ENCODE data around the gene NAT16.
"Not testable (repeated sequence)": the region's sequence is repeated elsewhere in the genome, so short reads cannot be mapped to it uniquely, and the experiment has no call there.

NAT16 gene

DNA sequence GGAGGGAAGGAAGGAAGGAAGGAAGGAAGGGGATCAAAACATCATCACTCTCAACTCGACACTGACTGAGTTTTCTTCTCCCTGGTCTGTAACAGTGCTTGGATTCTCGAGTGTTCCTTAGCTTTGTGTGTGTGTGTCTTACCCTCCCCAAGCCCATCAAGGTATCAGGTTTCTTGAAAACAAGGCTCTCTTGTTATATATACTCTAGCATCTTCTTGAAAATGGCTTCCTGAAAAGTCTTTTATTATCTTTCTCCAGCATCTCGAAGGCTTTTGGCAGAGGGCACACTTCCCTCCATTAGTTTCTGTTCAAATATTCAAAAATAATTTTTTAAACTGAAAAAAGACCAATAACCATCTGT is 39.8 kb downstream of the NAT16 start:
- no peak overlapping the region for H3K27ac ChIP-seq (ENCODE audit: low read length)
- no peak overlapping the region for H3K4me3 ChIP-seq (ENCODE audit: low read length)
- H3K27me3 ChIP-seq (ENCODE audit: control insufficient read depth, insufficient read depth, low read length) = no peaks in the 10 kb centered on the region
- no peaks in the 10 kb centered on the region for H3K36me3 ChIP-seq (ENCODE audit: control insufficient read depth, low read depth, low read length)
- no peaks in the 10 kb centered on the region for H3K4me1 ChIP-seq (ENCODE audit: control insufficient read depth, low read depth, low read length)
- H3K9me3 ChIP-seq (ENCODE audit: control insufficient read depth, low read depth, low read length) = no peaks in the 10 kb centered on the region
- H3K9ac ChIP-seq (ENCODE audit: low read length) = no peak overlapping the region

DNA sequence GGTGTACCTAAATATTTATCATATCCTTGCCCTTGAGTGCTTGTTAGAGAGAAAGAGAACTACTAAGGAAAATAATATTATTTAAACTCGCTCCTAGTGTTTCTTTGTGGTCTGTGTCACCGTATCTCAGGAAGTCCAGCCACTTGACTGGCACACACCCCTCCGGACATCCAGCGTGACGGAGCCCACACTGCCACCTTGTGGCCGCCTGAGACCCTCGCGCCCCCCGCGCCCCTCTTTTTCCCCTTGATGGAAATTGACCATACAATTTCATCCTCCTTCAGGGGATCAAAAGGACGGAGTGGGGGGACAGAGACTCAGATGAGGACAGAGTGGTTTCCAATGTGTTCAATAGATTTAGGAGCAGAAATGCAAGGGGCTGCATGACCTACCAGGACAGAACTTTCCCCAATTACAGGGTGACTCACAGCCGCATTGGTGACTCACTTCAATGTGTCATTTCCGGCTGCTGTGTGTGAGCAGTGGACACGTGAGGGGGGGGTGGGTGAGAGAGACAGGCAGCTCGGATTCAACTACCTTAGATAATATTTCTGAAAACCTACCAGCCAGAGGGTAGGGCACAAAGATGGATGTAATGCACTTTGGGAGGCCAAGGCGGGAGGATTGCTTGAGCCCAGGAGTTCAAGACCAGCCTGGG is 41.8 kb downstream of the NAT16 start:
- H3K36me3 ChIP-seq (ENCODE audit: control insufficient read depth, low read depth, low read length) = no peaks in the 10 kb centered on the region
- peaks cover 11% of the 10 kb centered on the region for H3K4me1 ChIP-seq (ENCODE audit: control insufficient read depth, low read depth, low read length)
- H3K4me3 ChIP-seq (ENCODE audit: low read length) = no peak overlapping the region
- H3K9me3 ChIP-seq (ENCODE audit: control insufficient read depth, low read depth, low read length) = no peaks in the 10 kb centered on the region
- H3K27me3 ChIP-seq (ENCODE audit: control insufficient read depth, insufficient read depth, low read length) = no peaks in the 10 kb centered on the region
- H3K27ac ChIP-seq (ENCODE audit: low read length) = no peak overlapping the region
- H3K9ac ChIP-seq (ENCODE audit: low read length) = no peak overlapping the region

DNA sequence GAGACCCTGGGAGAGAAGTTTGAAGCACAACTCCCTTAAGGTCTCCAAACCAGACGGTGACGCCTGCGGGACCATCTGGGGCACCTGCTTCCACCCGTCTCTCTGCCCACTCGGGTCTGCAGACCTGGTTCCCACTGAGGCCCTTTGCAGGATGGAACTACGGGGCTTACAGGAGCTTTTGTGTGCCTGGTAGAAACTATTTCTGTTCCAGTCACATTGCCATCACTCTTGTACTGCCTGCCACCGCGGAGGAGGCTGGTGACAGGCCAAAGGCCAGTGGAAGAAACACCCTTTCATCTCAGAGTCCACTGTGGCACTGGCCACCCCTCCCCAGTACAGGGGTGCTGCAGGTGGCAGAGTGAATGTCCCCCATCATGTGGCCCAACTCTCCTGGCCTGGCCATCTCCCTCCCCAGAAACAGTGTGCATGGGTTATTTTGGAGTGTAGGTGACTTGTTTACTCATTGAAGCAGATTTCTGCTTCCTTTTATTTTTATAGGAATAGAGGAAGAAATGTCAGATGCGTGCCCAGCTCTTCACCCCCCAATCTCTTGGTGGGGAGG is 42.4 kb downstream of the NAT16 start:
- Histone ChIP-seq H3K9ac (ENCODE audit: low read length) (no peak overlapping the region), H3K4me3 (ENCODE audit: low read length) (no peak overlapping the region)

DNA sequence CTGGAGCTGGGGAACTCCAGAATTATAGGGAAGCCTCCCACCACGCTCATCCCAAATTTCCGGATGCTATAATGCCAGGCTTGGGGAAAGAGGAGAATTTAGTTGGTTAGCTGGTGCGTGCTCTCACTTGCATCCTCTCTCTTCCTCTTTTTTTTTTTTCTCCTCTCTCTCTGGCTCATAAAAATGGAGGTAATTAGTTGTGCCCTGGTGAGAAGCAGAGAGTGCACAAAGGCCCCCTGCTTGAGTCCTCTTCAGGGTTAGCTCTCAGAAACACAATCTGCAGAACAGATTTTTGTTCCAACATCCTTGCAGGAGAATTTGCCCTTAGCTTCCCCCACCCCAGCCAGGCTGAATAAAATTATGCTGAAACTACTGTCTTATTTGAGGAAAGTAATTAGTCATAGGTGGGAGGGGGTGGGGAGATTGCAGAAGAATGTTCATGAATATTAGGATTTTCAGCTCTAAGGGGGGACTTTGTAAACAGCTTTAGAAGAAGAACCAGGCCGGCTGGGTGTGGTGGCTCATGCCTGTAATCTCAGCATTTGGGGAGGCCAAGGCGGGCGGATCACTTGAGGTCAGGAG is 45.6 kb downstream of the NAT16 start:
- Histone ChIP-seq H3K9ac (ENCODE audit: low read length) (no peak overlapping the region), H3K27me3 (ENCODE audit: control insufficient read depth, insufficient read depth, low read length) (no peaks in the 10 kb centered on the region), H3K9me3 (ENCODE audit: control insufficient read depth, low read depth, low read length) (no peaks in the 10 kb centered on the region), H3K4me1 (ENCODE audit: control insufficient read depth, low read depth, low read length) (peaks cover 11% of the 10 kb centered on the region), H3K27ac (ENCODE audit: low read length) (no peak overlapping the region), H3K4me3 (ENCODE audit: low read length) (peak overlapping the region; percentile 5), H3K36me3 (ENCODE audit: control insufficient read depth, low read depth, low read length) (no peaks in the 10 kb centered on the region)

More for the DNA sequence above, 42.4 kb downstream of the NAT16 start:
- H3K27ac ChIP-seq (ENCODE audit: low read length) = no peak overlapping the region
- no peaks in the 10 kb centered on the region for H3K36me3 ChIP-seq (ENCODE audit: control insufficient read depth, low read depth, low read length)
- H3K4me1 ChIP-seq (ENCODE audit: control insufficient read depth, low read depth, low read length) = peaks cover 11% of the 10 kb centered on the region
- H3K9me3 ChIP-seq (ENCODE audit: control insufficient read depth, low read depth, low read length) = no peaks in the 10 kb centered on the region
- no peaks in the 10 kb centered on the region for H3K27me3 ChIP-seq (ENCODE audit: control insufficient read depth, insufficient read depth, low read length)

DNA sequence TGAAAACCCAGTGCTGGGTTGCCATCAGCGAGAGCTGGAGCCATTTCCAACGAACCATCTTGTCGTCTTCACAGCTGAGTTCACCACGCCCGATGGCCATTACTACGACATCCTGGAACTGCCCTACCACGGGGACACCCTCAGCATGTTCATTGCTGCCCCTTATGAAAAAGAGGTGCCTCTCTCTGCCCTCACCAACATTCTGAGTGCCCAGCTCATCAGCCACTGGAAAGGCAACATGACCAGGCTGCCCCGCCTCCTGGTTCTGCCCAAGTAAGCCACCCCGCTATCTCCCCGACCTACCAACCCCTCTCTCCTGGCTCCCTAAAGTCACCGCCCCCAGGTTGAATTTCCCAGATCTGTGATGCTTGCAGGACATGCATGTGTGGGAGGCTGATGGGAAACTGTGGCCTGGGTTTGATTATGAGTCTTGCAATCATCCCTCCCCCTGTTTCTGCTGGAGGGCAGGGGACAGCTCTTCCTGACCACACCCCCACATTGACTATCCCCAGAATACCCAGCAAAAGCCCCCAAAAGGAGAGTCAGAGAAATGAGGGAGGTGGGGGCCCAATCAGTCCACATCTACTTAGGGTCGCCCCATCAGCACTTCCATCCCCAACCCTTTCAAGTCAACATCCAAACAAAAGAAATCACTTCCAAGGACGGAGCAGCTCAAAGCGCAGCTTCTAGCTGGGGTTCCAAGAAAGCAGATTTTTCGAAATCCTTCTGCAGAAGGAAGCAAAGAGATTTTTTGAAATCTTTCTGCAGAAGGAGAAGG is 46.3 kb downstream of the NAT16 start:
- peaks cover 11% of the 10 kb centered on the region for H3K4me1 ChIP-seq (ENCODE audit: control insufficient read depth, low read depth, low read length)
- H3K27me3 ChIP-seq (ENCODE audit: control insufficient read depth, insufficient read depth, low read length) = no peaks in the 10 kb centered on the region
- H3K4me3 ChIP-seq (ENCODE audit: low read length) = peak overlapping the region; percentile 5
- H3K27ac ChIP-seq (ENCODE audit: low read length) = no peak overlapping the region
- no peaks in the 10 kb centered on the region for H3K9me3 ChIP-seq (ENCODE audit: control insufficient read depth, low read depth, low read length)
- H3K9ac ChIP-seq (ENCODE audit: low read length) = no peak overlapping the region
- no peaks in the 10 kb centered on the region for H3K36me3 ChIP-seq (ENCODE audit: control insufficient read depth, low read depth, low read length)

DNA sequence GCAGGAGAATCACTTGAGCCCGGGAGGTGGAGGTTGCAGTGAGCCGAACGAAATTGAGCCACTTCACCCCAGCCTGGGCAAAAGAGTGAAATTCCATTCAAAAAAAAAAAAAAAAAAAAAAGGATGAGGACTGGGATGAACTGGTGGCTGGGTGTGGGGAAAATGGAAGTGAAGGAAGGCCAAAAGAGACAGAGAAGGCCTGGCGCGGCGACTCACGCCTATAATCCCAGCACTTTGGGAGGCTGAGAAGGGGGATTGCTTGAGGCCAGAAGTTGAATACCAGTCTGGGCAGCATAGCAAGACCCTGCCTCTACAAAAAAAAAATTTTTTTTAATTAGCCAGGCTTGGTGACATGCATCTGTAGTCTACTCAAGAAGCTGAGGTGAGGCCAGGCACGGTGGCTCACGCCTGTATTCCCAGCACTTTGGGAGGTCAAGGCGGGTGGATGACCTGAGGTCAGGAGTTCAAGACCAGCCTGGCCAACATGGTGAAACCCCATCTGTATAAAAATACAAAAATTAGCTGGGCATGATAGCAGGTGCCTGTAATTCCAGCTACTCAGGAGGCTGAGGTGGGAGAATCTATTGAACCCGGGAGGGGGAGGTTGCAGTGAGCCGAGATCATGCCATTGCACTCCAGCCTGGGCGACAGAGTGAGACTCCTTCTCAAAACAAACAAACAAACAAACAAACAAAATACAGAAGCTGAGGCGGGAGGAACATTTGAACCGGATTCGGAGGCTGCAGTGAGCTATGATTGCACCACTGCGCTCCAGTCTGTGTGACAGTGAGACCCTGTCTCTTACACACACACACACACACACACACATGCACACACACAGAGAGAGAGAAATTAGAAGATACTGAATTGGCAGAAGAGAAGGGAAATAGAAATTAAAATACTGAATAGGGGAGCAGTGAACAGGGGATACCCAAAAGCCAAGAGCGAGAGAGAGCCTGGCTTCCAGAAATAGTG is 47.2 kb downstream of the NAT16 start:
- not testable (repeated sequence) for H3K9ac ChIP-seq (ENCODE audit: low read length); H3K36me3 ChIP-seq (ENCODE audit: control insufficient read depth, low read depth, low read length); H3K27me3 ChIP-seq (ENCODE audit: control insufficient read depth, insufficient read depth, low read length); H3K9me3 ChIP-seq (ENCODE audit: control insufficient read depth, low read depth, low read length); H3K27ac ChIP-seq (ENCODE audit: low read length); H3K4me3 ChIP-seq (ENCODE audit: low read length)
- H3K4me1 ChIP-seq (ENCODE audit: control insufficient read depth, low read depth, low read length) = peaks cover 11% of the 10 kb centered on the region

DNA sequence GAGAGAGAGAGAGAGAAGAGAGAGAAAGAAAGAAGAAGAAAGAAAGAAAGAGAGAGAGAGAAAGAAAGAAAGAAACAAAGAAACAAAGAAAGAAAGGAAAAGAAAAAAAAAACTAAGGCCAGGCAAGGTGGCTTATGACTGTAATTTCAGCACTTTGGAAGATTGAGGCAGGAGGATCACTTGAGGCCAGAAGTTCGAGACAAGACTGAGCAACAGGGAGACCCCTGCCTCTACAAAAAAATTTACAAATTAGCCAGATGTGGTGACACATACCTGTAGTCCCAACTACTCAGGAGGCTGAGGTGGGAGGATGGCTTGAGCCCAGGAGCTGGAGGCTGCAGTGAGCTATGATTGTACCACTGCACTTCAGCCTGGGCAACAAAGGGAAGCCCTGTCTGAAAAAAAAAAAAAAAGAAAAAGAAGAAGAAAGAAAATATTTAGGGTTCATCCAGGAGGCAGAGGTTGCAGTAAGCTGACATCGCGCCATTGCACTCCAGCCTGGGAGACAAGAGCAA is 50.4 kb downstream of the NAT16 start:
- H3K4me3 ChIP-seq (ENCODE audit: low read length) = no peak overlapping the region
- H3K27ac ChIP-seq (ENCODE audit: low read length) = no peak overlapping the region
- H3K27me3 ChIP-seq (ENCODE audit: control insufficient read depth, insufficient read depth, low read length) = peaks cover 5% of the 10 kb centered on the region
- no peak overlapping the region for H3K9ac ChIP-seq (ENCODE audit: low read length)
- H3K4me1 ChIP-seq (ENCODE audit: control insufficient read depth, low read depth, low read length) = peaks cover 23% of the 10 kb centered on the region
- H3K9me3 ChIP-seq (ENCODE audit: control insufficient read depth, low read depth, low read length) = no peaks in the 10 kb centered on the region
- H3K36me3 ChIP-seq (ENCODE audit: control insufficient read depth, low read depth, low read length) = no peaks in the 10 kb centered on the region

DNA sequence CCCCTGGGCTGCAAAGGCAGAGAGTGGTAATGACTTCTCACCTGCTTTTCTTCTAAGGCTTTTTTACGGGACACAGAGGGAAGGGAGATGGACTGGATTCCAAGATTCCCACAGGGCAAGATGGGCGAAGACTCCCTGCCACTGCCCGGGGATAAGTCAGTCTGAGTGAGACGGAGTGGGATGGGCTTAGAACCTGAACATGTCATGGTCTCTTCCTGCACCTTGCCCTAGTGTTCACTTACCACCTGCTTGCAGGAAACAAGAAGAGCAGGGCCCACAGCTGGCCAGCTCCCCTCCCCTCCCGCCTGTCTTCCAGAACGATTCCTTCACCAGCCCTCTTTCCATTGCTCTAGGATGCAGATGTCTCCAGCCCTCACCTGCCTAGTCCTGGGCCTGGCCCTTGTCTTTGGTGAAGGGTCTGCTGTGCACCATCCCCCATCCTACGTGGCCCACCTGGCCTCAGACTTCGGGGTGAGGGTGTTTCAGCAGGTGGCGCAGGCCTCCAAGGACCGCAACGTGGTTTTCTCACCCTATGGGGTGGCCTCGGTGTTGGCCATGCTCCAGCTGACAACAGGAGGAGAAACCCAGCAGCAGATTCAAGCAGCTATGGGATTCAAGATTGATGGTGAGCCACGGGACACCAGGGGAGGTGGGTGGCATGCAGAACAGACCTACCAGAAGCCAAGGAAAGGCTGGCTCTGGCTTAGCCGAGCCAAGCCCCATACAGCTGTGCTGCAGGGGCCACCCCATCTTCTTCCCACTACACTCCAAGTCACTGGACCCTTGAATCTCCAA is 51.9 kb downstream of the NAT16 start:
- H3K4me3 ChIP-seq (ENCODE audit: low read length) = no peak overlapping the region
- H3K27me3 ChIP-seq (ENCODE audit: control insufficient read depth, insufficient read depth, low read length) = peaks cover 5% of the 10 kb centered on the region
- H3K27ac ChIP-seq (ENCODE audit: low read length) = no peak overlapping the region
- H3K4me1 ChIP-seq (ENCODE audit: control insufficient read depth, low read depth, low read length) = peaks cover 14% of the 10 kb centered on the region
- no peaks in the 10 kb centered on the region for H3K9me3 ChIP-seq (ENCODE audit: control insufficient read depth, low read depth, low read length)
- no peak overlapping the region for H3K9ac ChIP-seq (ENCODE audit: low read length)
- no peaks in the 10 kb centered on the region for H3K36me3 ChIP-seq (ENCODE audit: control insufficient read depth, low read depth, low read length)

DNA sequence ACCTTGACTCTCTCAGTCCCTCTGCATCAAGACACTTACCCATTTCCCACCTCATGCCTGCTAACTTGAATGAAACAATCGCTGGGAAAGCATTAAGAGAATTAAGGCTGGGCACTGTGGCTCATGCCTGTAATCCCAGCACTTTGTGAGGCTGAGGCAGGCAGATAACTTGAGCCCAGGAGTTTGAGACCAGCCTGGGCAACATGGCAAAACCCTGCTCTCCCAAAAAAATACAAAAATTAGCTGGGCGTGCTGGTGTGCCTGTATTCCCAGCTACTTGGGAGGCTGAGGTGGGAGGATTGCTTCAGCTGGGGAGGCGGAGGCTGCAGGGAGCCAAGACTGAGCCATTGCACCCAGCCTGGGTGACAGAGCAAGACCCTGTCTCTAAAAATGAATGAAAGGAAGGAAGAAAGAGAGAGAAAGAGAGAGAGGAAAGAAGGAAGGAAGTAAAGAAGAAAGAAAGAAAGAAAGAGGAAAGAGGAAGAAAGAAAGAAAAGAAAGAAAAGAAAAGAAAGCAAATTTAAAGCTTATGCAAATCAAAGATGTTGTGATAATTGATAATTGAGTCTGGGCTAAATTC is 52.5 kb downstream of the NAT16 start:
- no peaks in the 10 kb centered on the region for H3K9me3 ChIP-seq (ENCODE audit: control insufficient read depth, low read depth, low read length)
- H3K4me1 ChIP-seq (ENCODE audit: control insufficient read depth, low read depth, low read length) = peaks cover 16% of the 10 kb centered on the region
- H3K9ac ChIP-seq (ENCODE audit: low read length) = no peak overlapping the region
- no peaks in the 10 kb centered on the region for H3K36me3 ChIP-seq (ENCODE audit: control insufficient read depth, low read depth, low read length)
- peaks cover 5% of the 10 kb centered on the region for H3K27me3 ChIP-seq (ENCODE audit: control insufficient read depth, insufficient read depth, low read length)
- no peak overlapping the region for H3K27ac ChIP-seq (ENCODE audit: low read length)
- H3K4me3 ChIP-seq (ENCODE audit: low read length) = no peak overlapping the region
